HG02763 (cell line): Measurements from ENCODE around the gene C2orf76.
"Not testable (repeated sequence)": the region's sequence is repeated elsewhere in the genome, so short reads cannot be mapped to it uniquely, and the experiment has no call there.

ENCODE experiments used
- ATAC-seq: cut with Tn5 transposase; IDR thresholded peaks from one replicate; pipeline ENCODE4 v1.9.1; 2021; ENCODE audit warnings: mild to moderate bottlenecking, moderate library complexity; ENCODE audit not compliant: unreplicated experiment

C2orf76 gene

GRCh38 chr2:119301413-119301812 lies 65.2 kb downstream of the C2orf76 start:
- no peak for ATAC-seq

- no peak for ATAC-seq
Measured at GRCh38 chr2:119295688-119296375, 70.8 kb downstream of the C2orf76 start.

GRCh38 chr2:119294671-119295070 lies 72.0 kb downstream of the C2orf76 start:
- ATAC-seq = no peak

GRCh38 chr2:119293900-119294299 lies 72.7 kb downstream of the C2orf76 start:
- no peak for ATAC-seq

GRCh38 chr2:119293254-119293653 lies 73.4 kb downstream of the C2orf76 start:
- no peak for ATAC-seq

- no peak for ATAC-seq
Measured at GRCh38 chr2:119292226-119292625, 74.4 kb downstream of the C2orf76 start.

- no peak for ATAC-seq
Measured at GRCh38 chr2:119291588-119292167, 75.0 kb downstream of the C2orf76 start.

GRCh38 chr2:119290859-119291587 lies 75.6 kb downstream of the C2orf76 start:
- ATAC-seq = no peak

GRCh38 chr2:119289642-119290041 lies 77.0 kb downstream of the C2orf76 start:
- no peak for ATAC-seq

- no peak for ATAC-seq
Measured at GRCh38 chr2:119289093-119289492, 77.5 kb downstream of the C2orf76 start.

- no peak for ATAC-seq
Measured at GRCh38 chr2:119288576-119288975, 78.1 kb downstream of the C2orf76 start.

GRCh38 chr2:119286661-119287060 lies 80.0 kb downstream of the C2orf76 start:
- no peak for ATAC-seq

GRCh38 chr2:119283873-119284331 lies 82.7 kb downstream of the C2orf76 start:
- no peak for ATAC-seq

- ATAC-seq = no peak
Measured at GRCh38 chr2:119282996-119283511, 83.6 kb downstream of the C2orf76 start.

- ATAC-seq = no peak
Measured at GRCh38 chr2:119282146-119282995, 84.3 kb downstream of the C2orf76 start.

- ATAC-seq = no peak
Measured at GRCh38 chr2:119280680-119281079, 86.0 kb downstream of the C2orf76 start.

GRCh38 chr2:119279666-119280065 lies 87.0 kb downstream of the C2orf76 start:
- no peak for ATAC-seq

- ATAC-seq = no peak
Measured at GRCh38 chr2:119278946-119279345, 87.7 kb downstream of the C2orf76 start.

GRCh38 chr2:119278385-119278784 lies 88.2 kb downstream of the C2orf76 start:
- not testable (repeated sequence) for ATAC-seq

- no peak for ATAC-seq
Measured at GRCh38 chr2:119276864-119277263, 89.8 kb downstream of the C2orf76 start.

GRCh38 chr2:119267604-119268003 lies 99.0 kb downstream of the C2orf76 start:
- no peak for ATAC-seq
